Mesendoderm (in vitro differentiated cells): Measurements from ENCODE around the gene CPNE1.

ENCODE experiments used
- DNase-seq: peaks from one replicate; pipeline ENCODE4 v3.0.0; 2013
- H2AK5ac ChIP-seq: 2 replicates; pipeline ENCODE4 v1.6.1; 2013; ENCODE audit warnings: low read length, inconsistent platforms
- H2BK120ac ChIP-seq: 2 replicates; pipeline ENCODE4 v1.6.1; 2013; ENCODE audit warnings: low read depth, mild to moderate bottlenecking, low read length, moderate library complexity, mixed read lengths
- H2BK15ac ChIP-seq: replicated peaks from 2 replicates; pipeline ENCODE4 v1.6.1; 2013; ENCODE audit warnings: low read depth, mild to moderate bottlenecking, moderate library complexity
- H2BK5ac ChIP-seq: 2 replicates; pipeline ENCODE4 v1.6.1; 2013; ENCODE audit warnings: low read length, inconsistent platforms
- H3K18ac ChIP-seq: 2 replicates; pipeline ENCODE4 v1.6.1; 2013; ENCODE audit warnings: mild to moderate bottlenecking, low read length, mixed read lengths
- H3K23ac ChIP-seq: one replicate; pipeline ENCODE4 v1.6.1; 2013; ENCODE audit warnings: low read length
- H3K27ac ChIP-seq: 2 replicates; pipeline ENCODE4 v1.5.1; 2013; ENCODE audit warnings: low read depth, mild to moderate bottlenecking, inconsistent platforms, low read length, moderate library complexity
- H3K27me3 ChIP-seq: 2 replicates; pipeline ENCODE4 v1.6.1; 2013; ENCODE audit warnings: low read length, control low read depth, mild to moderate bottlenecking, inconsistent platforms; ENCODE audit not compliant: insufficient read depth, poor library complexity
- H3K36me3 ChIP-seq: 2 replicates; pipeline ENCODE4 v1.6.1; 2013; ENCODE audit warnings: low read length, inconsistent platforms; ENCODE audit not compliant: control insufficient read depth, insufficient read depth
- H3K4ac ChIP-seq: one replicate; pipeline ENCODE4 v1.6.1; 2013; ENCODE audit warnings: low read depth, mild to moderate bottlenecking, low read length, moderate library complexity
- H3K4me1 ChIP-seq: 2 replicates; pipeline ENCODE4 v1.6.1; 2013; ENCODE audit warnings: low read depth, low read length, inconsistent platforms; ENCODE audit not compliant: control insufficient read depth
- H3K4me2 ChIP-seq: 2 replicates; pipeline ENCODE4 v1.6.1; 2013; ENCODE audit warnings: low read length
- H3K4me3 ChIP-seq: 2 replicates; pipeline ENCODE4 v1.5.1; 2013; ENCODE audit warnings: mild to moderate bottlenecking, low read length
- H3K56ac ChIP-seq: one replicate; pipeline ENCODE4 v1.6.1; 2013; ENCODE audit warnings: low read length
- H3K79me1 ChIP-seq: 2 replicates; pipeline ENCODE4 v1.6.1; 2013; ENCODE audit warnings: low read length, inconsistent platforms
- H3K79me2 ChIP-seq: 2 replicates; pipeline ENCODE4 v1.6.1; 2013; ENCODE audit warnings: mild to moderate bottlenecking, low read length; ENCODE audit not compliant: control insufficient read depth, insufficient read depth
- H3K9ac ChIP-seq: 2 replicates; pipeline ENCODE4 v1.6.1; 2013; ENCODE audit warnings: low read length, inconsistent platforms
- H4K5ac ChIP-seq: one replicate; pipeline ENCODE4 v1.6.1; 2013; ENCODE audit warnings: low read length
- H4K8ac ChIP-seq: one replicate; pipeline ENCODE4 v1.6.1; 2013; ENCODE audit warnings: low read depth, mild to moderate bottlenecking, control low read depth, low read length, moderate library complexity
- WGBS: extraction: QIAGEN DNeasy Blood & Tissue Kit; methylation state at CpG from one replicate; pipeline ENCODE4 v1.1.7; 2013; ENCODE audit warnings: low lambda C conversion rate, missing lambda C conversion rate; ENCODE audit not compliant: insufficient coverage; ENCODE audit errors: extremely low coverage; 5-methylcytosine and 5-hydroxymethylcytosine counted together

Gene CPNE1

GRCh38 chr20:35611482-35611881, 53.2 kb downstream of the CPNE1 start:
- Histone ChIP-seq H2BK5ac (no peak overlapping the region), H3K4me2 (no peak overlapping the region), H4K8ac (no peak overlapping the region), H4K5ac (no peak overlapping the region), H3K23ac (no peak overlapping the region), H3K56ac (no peak overlapping the region), H3K18ac (no peak overlapping the region), H3K27ac (no peak overlapping the region), H2BK15ac (no peak overlapping the region), H3K79me1 (no peaks in the 10 kb centered on the region), H3K4ac (no peak overlapping the region), H2BK120ac (no peak overlapping the region), H3K36me3 (no peaks in the 10 kb centered on the region), H3K79me2 (no peaks in the 10 kb centered on the region), H3K9ac (no peak overlapping the region), H3K4me3 (no peak overlapping the region), H3K4me1 (no peaks in the 10 kb centered on the region), H3K27me3 (no peaks in the 10 kb centered on the region), H2AK5ac (no peak overlapping the region)
- DNase-seq, result no peak
- no CpG with 5 or more reads among the region's 2 CpGs for WGBS

DNA sequence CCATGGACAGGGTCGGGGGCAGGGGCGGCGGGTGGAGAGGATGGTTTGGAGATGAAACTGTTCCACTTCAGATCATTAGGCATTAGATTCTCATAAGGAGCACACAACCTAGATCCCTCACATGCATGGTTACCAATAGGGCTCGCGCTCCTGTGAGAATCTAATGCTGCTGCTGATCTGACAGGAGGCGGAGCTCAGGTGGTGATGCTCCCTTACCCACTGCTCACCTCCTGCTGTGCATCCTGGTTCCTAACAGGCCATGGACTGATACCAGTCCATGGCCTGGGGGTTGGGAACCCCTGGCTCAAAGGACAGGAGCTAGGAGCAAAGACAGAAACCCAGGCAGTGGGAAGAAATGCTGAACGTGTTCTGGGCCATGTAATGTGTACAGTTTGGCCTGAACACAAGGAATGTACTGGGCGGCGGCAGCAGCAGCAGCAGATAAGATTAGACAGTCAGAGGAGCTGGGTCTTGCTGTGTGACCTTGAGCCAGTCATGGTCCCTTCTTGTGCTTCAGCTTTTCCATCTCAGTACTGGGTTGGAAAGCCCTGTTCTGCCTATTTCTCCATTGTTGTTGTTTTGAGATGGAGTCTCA, 53.8 kb downstream of the CPNE1 start:
- no peak overlapping the region for H2BK120ac ChIP-seq
- no peak overlapping the region for H4K5ac ChIP-seq
- H3K27me3 ChIP-seq, result no peaks in the 10 kb centered on the region
- no peak overlapping the region for H3K4me2 ChIP-seq
- H3K9ac ChIP-seq, result no peak overlapping the region
- H2BK5ac ChIP-seq, result no peak overlapping the region
- DNase-seq, result no peak
- no peak overlapping the region for H2BK15ac ChIP-seq
- no peaks in the 10 kb centered on the region for H3K79me1 ChIP-seq
- H4K8ac ChIP-seq, result no peak overlapping the region
- no CpG with 5 or more reads among the region's 9 CpGs for WGBS
- H3K18ac ChIP-seq, result no peak overlapping the region
- no peak overlapping the region for H3K23ac ChIP-seq
- H3K79me2 ChIP-seq, result no peaks in the 10 kb centered on the region
- no peak overlapping the region for H3K56ac ChIP-seq
- no peak overlapping the region for H3K4ac ChIP-seq
- no peaks in the 10 kb centered on the region for H3K4me1 ChIP-seq
- no peaks in the 10 kb centered on the region for H3K36me3 ChIP-seq
- H3K27ac ChIP-seq, result no peak overlapping the region
- H3K4me3 ChIP-seq, result no peak overlapping the region
- no peak overlapping the region for H2AK5ac ChIP-seq

- Histone ChIP-seq H4K8ac (no peak overlapping the region), H2BK5ac (no peak overlapping the region), H3K27ac (no peak overlapping the region), H3K4me2 (no peak overlapping the region), H3K27me3 (no peaks in the 10 kb centered on the region), H3K79me1 (no peaks in the 10 kb centered on the region), H2BK120ac (no peak overlapping the region), H3K4me3 (no peak overlapping the region), H2BK15ac (no peak overlapping the region), H3K4ac (no peak overlapping the region), H3K9ac (no peak overlapping the region), H3K4me1 (no peaks in the 10 kb centered on the region), H3K23ac (no peak overlapping the region), H3K56ac (no peak overlapping the region), H2AK5ac (no peak overlapping the region), H3K36me3 (no peaks in the 10 kb centered on the region), H3K79me2 (no peaks in the 10 kb centered on the region), H3K18ac (no peak overlapping the region), H4K5ac (no peak overlapping the region)
- WGBS, result no CpG with 5 or more reads among the region's 14 CpGs
- no peak for DNase-seq
Observed at GRCh38 chr20:35607003-35607735, 57.5 kb downstream of the CPNE1 start.

GRCh38 chr20:35606127-35606526, 58.6 kb downstream of the CPNE1 start:
- H3K4me1 ChIP-seq, result no peaks in the 10 kb centered on the region
- H3K23ac ChIP-seq, result no peak overlapping the region
- H3K79me2 ChIP-seq, result no peaks in the 10 kb centered on the region
- no peak overlapping the region for H3K9ac ChIP-seq
- DNase-seq, result no peak
- no peak overlapping the region for H3K56ac ChIP-seq
- H3K36me3 ChIP-seq, result no peaks in the 10 kb centered on the region
- no peak overlapping the region for H3K27ac ChIP-seq
- no peak overlapping the region for H2BK120ac ChIP-seq
- H3K4me3 ChIP-seq, result no peak overlapping the region
- no peak overlapping the region for H3K4me2 ChIP-seq
- no peaks in the 10 kb centered on the region for H3K27me3 ChIP-seq
- no peak overlapping the region for H4K5ac ChIP-seq
- H3K79me1 ChIP-seq, result no peaks in the 10 kb centered on the region
- no CpG with 5 or more reads among the region's 4 CpGs for whole genome bisulfite sequencing
- H3K4ac ChIP-seq, result no peak overlapping the region
- no peak overlapping the region for H2BK15ac ChIP-seq
- H4K8ac ChIP-seq, result no peak overlapping the region
- H2BK5ac ChIP-seq, result no peak overlapping the region
- no peak overlapping the region for H3K18ac ChIP-seq
- H2AK5ac ChIP-seq, result no peak overlapping the region

GRCh38 chr20:35604449-35604747, 60.3 kb downstream of the CPNE1 start:
- Histone ChIP-seq H3K4me1 (no peaks in the 10 kb centered on the region), H3K79me2 (no peaks in the 10 kb centered on the region), H3K27ac (no peak overlapping the region), H2AK5ac (no peak overlapping the region), H3K4ac (no peak overlapping the region), H2BK120ac (no peak overlapping the region), H2BK5ac (no peak overlapping the region), H4K5ac (no peak overlapping the region), H3K9ac (no peak overlapping the region), H3K36me3 (no peaks in the 10 kb centered on the region), H3K4me2 (no peak overlapping the region), H2BK15ac (no peak overlapping the region), H3K18ac (no peak overlapping the region), H3K4me3 (no peak overlapping the region), H3K56ac (no peak overlapping the region), H3K79me1 (no peaks in the 10 kb centered on the region), H3K27me3 (peaks cover 4% of the 10 kb centered on the region), H3K23ac (no peak overlapping the region), H4K8ac (no peak overlapping the region)
- no CpG with 5 or more reads among the region's 4 CpGs for WGBS
- peak; percentile 74 for DNase-seq
